SW480 (cell line): ENCODE measurements around the gene SLC46A1.
A peak's percentile ranks its signal among the peaks of the same experiment; 100 is the strongest.

ENCODE experiments used
- DNase-seq: peaks from one replicate; pipeline ENCODE4 v3.0.0-alpha.2; 2016; ENCODE audit warnings: low spot score

Gene SLC46A1

DNA sequence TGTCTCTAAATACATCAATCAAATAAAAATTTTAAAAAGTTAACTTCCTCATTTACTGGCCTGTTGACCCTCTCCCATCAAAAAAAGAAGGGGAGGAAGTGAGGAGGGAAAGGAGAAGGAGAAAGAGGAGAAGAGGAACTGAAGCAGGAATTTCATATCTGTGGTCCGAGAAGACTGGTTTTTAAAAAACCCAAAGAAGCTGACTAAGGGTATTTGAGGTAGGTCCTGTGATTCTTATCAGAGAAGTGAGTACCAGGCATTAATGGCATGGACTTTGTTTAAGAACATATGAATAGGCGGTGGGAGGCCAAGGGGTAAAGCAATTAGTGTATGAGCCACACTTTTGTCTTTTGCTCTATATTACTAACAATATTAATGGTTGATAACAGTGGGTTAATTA is 2.0 kb downstream of the SLC46A1 start:
- no peak for DNase-seq

DNA sequence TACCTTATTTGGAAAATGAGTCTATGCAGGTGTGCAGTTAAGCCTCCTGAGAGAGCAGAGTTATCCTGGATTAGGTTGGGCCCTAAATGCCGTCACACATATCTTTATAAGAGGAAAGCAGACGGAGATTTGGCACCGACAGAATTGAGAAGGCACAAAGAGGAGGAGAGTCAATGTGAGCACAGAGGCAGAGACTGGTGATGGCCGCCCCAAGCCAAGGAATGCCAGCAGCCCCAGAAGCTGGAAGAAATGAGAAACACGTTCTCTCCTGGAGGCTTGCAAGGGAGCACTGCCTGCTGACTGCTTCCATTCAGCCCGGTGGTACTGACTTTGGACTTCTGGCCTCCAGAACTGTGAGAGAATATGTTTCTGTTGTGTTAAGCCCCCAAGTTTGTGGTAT is 3.2 kb downstream of the SLC46A1 start:
- DNase-seq, result no peak

DNA sequence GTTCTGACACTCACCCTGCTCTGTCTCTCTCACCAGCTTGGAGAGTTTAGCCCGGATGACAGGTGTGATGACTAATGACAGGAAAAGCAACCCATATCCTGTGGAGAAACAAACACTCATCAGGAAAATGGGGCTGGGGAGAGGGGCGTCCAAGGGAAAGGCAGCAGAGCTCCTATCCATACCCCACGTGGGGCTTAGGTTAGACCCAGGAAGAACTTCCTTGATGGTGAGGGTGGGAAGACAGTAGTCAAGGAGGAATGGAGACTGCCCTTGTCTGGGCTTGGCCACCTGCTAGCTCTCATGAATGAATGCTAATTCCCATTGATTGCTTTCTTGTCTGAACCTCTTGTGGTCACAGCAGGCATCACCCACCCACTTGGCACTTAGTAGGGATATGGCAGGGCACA is 3.8 kb downstream of the SLC46A1 start:
- no peak for DNase-seq

DNA sequence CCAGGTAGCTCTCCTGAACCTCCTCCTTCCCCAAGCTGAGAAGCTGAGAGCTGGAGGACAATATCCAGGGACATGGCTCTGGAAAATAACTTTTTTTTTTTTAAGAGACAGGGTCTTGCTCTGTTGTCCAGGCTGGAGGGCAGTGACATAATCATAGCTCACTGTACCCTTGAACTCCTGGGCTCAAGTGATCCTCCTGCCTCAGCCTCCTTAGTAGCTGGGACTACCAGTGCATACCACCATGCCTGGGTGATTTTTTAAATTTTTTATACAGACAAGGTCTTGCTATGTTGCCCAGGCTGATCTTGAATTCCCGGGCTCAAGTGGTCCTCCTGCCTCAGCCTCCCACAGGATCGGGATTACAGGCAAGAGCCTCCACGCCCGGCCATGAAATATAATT is 6.2 kb downstream of the SLC46A1 start:
- DNase-seq, result no peak

DNA sequence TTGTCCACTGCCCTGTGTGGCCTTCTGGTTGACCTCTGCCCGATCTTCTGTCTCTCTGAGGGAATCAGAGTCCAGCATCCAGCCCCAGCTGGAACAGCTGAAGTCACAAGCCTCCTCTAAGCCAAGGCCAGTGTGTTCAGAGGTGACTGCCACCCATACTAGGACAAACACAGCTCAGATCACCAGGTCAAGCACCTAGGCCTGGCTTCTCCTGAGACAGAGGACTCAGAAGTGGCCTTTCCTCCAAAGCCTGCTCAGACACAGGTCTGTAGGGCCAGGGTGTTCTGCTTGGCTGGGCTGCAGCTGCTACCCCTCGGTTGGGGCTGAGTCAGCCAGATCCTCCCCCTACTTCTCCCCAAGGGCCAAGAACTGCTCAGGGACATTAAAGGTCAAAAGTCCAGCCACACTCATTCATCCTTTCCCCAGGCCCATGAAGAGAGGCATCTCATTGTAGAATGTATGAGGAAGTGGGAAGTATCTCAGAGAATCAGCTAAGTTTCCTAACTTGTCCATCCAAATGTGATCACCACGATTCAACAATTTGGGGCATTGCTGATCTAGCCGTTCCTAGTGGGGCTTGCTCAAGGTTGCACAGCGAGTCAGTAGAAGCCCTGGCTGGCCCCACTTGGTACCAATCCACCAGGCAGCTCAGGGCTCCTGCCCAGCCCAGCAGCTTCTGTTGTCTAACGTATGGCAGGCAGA is 7.6 kb downstream of the SLC46A1 start:
- DNase-seq, result no peak

DNA sequence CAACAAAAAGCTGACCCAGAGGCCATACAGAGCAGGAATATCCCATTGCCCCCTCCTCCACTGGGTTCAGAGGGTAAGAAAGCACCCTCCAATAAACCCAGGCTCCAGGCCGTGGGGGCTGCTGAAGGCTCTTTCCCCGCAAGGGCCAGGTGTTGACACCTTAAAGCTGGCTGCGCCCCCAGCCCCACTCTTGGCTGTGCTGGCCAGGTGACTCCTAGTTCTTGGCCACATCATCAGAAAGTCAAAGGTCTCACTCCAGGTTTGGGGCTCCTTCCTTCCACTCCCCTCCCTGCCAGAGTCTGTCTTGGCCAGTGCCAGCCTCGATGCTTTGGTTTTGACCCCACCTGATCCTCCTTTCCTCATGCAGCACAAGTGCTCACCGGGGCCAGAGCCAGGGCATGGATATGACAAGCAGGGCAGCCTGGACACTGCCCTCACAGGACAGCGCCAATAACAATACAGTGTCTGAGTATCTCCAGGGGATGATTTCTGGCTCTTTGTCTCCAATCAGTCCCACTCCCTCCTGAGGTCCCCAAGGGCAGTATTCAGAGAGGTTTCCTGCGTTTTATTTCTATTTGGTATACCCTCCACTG is 8.2 kb downstream of the SLC46A1 start:
- no peak for DNase-seq

DNA sequence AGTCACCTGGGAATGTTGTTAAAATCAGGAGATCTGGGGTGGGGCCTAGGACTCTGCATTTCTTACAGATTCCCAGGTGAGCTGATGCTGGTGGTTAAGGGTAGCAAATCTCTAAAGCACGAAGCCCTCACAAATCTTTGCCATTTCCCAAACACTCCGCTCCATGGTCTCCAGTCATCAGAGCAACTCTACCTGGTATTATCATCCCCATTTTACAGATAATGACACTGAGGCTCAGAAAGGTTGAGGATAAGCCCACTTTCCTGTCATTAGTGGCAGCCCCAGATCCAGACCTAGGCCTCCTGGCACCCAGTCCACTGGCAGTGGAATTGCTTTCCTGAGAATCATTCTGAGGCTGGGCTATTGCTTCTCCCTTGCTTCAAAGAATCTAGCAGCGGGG is 8.7 kb downstream of the SLC46A1 start:
- no peak for DNase-seq

DNA sequence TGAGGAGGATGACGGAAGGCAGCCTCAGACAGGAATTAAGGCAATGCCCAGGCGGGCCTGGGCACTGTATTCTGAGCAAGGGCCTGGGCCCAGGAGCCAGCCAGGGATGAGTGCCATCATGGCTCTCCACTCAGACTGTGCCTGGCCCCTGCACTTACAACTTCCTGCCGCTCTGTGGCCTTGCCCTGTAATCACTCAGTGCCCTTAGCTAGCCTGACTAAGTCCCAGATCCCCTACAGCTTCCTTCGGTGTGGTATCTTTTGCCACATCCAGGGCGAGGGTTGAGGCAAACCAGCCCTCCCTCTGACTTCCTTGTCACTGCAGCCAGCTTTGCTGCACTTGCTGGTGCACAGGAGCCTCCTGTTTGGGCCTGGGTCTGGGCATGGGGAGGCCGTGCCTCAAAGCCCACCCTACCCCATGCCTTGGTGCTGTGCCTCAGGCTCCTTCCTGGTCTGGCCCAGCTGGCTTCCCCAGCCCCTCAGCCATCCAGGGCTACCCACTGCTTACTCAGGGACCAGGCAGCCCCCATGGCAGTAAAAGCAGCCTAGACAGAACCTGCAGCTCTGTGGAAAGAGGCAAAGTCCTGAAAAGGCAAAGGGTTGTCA is 9.3 kb downstream of the SLC46A1 start:
- no peak for DNase-seq

DNA sequence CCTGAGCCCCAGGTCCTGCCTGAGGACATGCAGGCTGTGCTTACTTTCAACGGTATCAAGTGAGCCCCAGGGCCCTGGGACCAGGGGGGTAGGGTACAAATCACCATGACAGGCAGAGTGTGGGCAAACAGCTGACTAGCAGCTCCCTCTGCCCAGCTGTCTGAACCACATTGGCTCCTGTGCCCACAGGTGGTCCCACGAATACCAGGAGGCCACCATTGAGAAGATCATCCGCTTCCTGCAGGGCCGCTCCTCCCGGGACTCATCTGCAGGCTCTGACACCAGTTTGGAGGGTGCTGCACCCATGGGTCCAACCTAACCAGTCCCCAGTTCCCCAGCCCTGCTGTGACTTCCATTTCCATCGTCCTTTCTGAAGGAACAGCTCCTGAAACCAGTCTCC is 10.0 kb downstream of the SLC46A1 start:
- no peak for DNase-seq

DNA sequence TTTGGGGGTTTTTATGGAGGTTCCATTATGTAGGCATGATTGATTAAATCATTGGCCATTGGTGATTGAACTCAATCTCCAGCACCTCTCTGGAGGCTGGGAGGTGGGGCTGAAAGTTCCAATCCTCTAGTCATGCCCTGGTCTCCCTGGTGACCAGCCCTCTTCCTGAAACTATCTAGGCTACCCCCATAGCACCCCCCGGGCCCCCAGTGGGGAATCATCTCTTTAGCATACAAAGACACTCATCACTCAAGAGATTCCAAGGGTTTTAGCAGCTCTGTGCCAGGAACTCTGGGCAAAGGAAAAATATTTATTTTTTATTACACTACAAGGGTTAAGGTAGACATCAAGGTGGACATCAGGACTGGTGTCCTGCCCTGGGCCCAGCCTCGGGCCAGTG is 10.6 kb downstream of the SLC46A1 start:
- DNase-seq, result no peak

DNA sequence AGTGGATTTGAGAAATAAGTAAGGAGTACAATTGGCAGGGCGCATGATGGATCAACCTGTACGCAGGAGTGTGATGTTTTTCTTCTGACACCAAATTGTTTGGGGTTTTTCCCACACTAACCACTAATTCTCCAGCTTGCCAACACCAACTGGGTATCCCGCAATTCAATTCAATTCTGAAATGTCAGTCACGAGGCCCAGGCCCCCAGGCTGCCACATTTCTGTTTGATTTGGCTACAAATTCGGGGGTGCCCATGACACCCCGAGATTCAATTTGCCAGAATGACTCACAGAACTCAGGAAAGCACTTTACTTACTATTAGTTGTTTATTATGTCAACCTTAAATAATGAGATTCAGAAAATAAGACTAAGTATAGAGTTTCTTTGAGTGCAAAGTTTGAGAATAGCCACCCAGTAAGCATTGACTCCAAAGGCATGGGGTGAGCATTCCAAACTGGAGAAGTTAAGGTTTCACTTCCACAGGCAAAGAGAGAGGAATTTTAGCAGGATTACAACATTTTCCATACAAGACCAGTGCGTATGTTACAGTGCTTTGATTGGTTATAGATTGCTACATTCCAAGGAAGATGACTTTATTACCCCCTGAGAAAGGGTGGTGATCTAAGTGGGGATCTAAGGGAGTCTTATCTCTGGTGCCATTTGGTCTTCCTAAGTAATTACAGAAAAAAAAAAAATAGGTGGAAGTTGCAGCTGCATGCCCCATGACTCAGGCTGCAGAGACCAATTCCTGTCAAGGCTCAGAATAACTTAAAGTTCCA is 11.5 kb downstream of the SLC46A1 start:
- DNase-seq, result no peak

DNA sequence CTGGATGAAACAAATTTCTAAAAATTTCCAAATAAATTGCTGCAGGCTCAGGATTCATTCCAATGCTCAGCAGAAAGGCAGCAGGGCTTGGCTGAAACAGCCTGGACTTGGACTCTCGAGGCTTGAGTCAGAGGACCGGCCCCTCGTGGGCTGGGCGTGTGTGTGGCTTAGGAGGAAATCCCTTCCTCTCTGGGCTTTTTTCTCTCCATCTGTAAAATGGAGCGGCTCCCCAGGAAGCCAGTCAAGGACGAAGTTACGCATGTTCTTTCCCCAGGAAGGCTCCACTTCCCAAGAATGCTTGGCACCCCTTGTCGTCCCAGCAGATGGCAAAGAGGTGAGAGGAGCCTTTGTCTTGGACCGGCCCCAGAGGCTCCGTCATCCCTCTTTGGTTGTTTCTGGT is 13.5 kb downstream of the SLC46A1 start:
- DNase-seq, result no peak

DNA sequence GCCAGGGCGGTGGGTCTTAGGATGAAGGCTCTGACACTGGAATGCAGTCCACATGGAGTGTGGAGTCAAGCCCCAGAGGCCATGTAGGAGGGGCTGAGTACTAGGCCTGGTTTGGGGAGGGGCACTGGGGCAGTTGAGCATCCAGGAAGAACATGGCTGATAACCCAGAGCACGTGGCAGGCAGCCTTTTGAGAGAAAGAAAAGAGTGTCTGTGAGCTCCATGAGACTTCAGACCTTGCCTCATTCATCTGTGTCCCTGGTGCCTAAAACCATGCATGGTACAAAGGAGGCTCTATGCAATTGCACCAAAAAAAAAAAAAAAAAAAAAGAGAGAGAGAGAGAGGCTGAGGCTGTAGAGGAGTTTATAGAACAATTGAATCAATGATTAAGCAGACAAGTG is 14.6 kb downstream of the SLC46A1 start:
- no peak for DNase-seq

DNA sequence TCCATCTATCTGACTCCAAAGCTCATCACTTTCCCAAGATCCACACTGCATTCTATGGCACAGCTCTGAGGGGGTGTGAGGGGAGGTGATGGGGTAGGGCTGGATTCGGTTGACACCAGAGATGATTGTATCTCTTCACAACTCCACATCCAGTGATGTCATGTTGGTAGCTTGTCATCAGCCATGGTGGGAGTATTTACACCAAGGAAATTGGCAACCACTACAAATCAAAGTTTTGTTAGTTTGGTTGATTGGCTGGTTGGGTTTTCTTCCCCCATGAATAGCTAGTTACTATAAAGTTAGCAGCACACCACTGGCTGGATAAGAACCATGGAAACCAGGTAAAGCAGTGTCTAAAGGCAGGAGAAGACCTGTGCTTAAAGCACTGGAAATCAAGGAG is 15.0 kb downstream of the SLC46A1 start:
- DNase-seq, result no peak

DNA sequence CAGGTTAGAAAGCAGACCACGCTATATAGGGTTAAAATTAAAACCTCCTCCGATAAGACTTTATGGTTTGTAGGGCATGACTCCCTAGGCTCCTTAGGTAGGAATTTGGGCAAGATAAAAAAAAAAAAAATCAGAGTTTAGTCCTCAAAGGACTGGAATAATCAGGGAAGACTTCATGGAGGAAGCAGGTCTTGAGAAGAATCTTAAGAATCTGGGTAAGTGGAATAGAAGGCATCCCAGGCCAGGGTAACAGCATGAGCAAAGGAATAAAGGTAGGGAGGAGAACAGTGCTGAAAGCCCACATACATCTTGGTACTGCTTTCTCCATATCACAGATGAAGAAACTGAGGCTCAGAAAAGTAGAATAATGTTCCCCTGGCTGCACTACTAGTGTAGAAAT is 15.4 kb downstream of the SLC46A1 start:
- DNase-seq, result no peak

DNA sequence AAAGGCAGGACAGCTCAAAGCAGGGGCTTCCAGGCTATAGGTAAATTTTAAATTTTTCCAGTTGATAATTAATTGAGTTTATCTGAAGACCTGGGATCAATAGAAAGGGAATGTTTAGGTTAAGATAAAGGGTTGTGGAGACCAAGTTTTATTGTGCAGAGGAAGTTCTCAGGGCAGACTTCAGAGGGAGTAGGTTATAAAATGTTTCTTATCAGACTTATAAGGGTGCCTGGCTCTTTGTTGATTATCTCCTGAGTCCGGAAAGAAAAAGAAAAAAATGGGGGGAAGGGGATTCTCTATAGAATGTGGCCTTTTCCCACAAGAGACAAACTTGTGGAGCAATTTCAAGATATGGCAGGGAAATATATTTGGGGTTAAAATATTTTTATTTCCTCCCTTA is 15.9 kb downstream of the SLC46A1 start:
- DNase-seq, result no peak

DNA sequence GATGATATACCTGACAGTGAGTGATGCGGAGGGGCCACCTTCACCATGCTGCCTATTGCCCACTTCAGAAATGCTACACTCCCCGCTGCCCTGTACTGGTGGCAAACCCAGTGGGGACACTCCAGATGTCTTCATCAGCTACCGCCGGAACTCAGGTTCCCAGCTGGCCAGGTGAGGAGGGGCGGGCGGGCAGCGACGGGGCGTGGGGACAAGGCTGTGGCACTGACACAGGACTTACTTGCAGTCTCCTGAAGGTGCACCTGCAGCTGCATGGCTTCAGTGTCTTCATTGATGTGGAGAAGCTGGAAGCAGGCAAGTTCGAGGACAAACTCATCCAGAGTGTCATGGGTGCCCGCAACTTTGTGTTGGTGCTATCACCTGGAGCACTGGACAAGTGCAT is 17.9 kb downstream of the SLC46A1 start:
- DNase-seq, result no peak

DNA sequence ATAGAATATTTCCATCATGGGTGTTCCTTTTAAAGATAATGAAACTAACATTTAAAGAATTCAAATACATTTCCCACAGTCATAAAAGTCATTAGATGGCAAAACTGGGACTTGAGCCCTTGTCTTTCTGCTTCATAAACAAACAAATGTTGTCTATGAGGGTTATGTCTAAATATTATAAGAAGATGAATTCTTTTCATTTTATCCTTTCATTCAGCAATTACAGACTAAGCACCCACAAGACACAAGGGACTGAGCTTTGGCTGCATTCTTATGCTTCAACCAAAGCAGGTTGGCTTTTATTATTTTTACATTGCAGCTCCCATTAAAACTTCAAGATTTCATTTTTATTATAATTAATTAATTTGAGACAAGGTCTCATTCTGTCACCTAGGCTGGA is 19.6 kb downstream of the SLC46A1 start:
- DNase-seq, result no peak

DNA sequence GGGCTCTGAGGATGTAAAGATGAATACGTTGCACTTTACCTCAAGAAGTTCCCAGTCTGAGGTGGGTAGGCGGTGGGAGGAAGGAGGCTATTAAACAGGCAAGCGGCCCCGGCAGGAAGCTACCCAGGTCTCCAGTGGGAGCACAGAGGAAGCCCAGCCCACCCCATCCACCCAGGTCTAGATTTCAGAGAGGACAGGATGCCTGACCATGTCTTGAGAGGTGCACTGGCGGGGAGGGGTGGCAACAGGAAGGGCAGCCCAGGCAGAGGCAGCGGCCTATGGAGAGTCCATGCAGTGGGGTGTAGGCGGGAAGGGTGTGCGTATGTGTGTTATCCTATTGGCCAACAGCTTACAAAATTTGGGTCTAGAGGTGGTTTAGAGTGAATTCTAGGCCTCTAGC is 20.6 kb downstream of the SLC46A1 start:
- peak; percentile 22 for DNase-seq

DNA sequence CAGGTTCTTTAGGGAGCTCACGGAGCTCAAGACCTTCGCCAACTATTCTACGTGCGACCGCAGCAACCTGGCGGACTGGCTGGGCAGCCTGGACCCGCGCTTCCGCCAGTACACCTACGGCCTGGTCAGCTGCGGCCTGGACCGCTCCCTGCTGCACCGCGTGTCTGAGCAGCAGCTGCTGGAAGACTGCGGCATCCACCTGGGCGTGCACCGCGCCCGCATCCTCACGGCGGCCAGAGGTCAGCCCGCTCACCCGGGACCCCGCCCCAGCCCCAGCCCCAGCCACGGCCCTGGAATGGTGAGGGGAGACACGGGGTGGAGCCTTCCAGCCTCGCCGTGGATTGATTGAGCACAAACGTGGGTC is 21.0 kb downstream of the SLC46A1 start:
- DNase-seq, result peak; percentile 50

DNA sequence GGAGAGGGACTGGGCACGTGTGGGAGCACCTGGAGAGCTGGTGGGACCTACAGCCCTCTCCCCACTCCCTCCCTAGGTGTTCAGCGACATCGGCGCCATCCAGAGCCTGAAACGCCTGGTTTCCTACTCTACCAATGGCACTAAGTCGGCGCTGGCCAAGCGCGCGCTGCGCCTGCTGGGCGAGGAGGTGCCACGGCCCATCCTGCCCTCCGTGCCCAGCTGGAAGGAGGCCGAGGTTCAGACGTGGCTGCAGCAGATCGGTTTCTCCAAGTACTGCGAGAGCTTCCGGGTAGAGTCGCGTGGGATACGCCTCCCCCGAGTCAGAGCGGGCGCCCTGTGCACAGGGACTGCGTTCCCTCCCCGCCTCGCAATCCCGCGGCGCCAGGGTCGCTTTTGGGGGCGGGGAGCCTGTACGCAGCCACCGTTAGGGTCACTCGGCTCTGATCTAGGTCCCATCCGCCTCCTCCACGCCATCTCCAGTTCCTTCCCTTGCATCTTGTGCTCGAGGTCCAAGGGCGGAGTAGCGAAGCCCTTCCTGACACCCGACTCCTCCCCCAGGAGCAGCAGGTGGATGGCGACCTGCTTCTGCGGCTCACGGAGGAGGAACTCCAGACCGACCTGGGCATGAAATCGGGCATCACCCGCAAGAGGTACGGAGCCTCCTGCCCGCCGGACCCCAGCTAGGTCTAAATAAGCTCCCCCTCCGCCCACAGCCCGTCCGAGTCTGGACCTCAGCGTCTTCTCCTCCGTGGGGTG is 21.6 kb downstream of the SLC46A1 start:
- DNase-seq, result peak; percentile 69

DNA sequence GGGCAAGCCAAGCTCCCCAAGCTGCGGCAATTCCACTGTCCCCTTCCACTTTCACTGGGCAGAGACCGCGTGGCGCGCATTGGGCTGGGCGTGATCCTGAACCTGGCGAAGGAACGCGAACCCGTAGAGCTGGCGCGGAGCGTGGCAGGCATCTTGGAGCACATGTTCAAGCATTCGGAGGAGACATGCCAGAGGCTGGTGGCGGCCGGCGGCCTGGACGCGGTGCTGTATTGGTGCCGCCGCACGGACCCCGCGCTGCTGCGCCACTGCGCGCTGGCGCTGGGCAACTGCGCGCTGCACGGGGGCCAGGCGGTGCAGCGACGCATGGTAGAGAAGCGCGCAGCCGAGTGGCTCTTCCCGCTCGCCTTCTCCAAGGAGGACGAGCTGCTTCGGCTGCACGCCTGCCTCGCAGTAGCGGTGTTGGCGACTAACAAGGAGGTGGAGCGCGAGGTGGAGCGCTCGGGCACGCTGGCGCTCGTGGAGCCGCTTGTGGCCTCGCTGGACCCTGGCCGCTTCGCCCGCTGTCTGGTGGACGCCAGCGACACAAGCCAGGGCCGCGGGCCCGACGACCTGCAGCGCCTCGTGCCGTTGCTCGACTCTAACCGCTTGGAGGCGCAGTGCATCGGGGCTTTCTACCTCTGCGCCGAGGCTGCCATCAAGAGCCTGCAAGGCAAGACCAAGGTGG is 24.7 kb downstream of the SLC46A1 start:
- DNase-seq, result no peak
